GM21723 (cell line): ENCODE measurements around the gene PAX1.

Experiments
- ATAC-seq: cut with Tn5 transposase; IDR thresholded peaks from one replicate; pipeline ENCODE4 v1.9.1; 2021; ENCODE audit warnings: mild to moderate bottlenecking, moderate library complexity; ENCODE audit not compliant: unreplicated experiment

The PAX1 gene

GRCh38 chr20:21725892-21726291, 20.4 kb downstream of the PAX1 start:
- ATAC-seq: no peak

GRCh38 chr20:21729316-21729715, 23.9 kb downstream of the PAX1 start:
- ATAC-seq: no peak

- ATAC-seq: no peak
Measured at GRCh38 chr20:21739161-21739560, 33.7 kb downstream of the PAX1 start.

- no peak for ATAC-seq
Measured at GRCh38 chr20:21739682-21740081, 34.2 kb downstream of the PAX1 start.

- no peak for ATAC-seq
Measured at GRCh38 chr20:21741266-21741665, 35.8 kb downstream of the PAX1 start.

- no peak for ATAC-seq
Measured at GRCh38 chr20:21762646-21763045, 57.2 kb downstream of the PAX1 start.

- ATAC-seq: no peak
Measured at GRCh38 chr20:21767200-21767738, 61.8 kb downstream of the PAX1 start.

- no peak for ATAC-seq
Measured at GRCh38 chr20:21767739-21768223, 62.3 kb downstream of the PAX1 start.
